ENCODE data around the gene HSPG2.
"Not testable (repeated sequence)": the region's sequence is repeated elsewhere in the genome, so short reads cannot be mapped to it uniquely, and the experiment has no call there.

- TF ChIP-seq POLR2A (IDR thresholded peaks at IDR 0.05; ENCODE audit: low read length); GATA1 (IDR thresholded peaks at IDR 0.05; ENCODE audit: low read depth, low read length): not testable (repeated sequence)
These were observed 30.1 kb upstream of the HSPG2 start for GRCh38 chr1:21967216-21967615.
